Measurements from ENCODE around the gene UACA.
"Not testable (repeated sequence)": the region's sequence is repeated elsewhere in the genome, so short reads cannot be mapped to it uniquely, and the experiment has no call there.

Gene UACA, protein sequence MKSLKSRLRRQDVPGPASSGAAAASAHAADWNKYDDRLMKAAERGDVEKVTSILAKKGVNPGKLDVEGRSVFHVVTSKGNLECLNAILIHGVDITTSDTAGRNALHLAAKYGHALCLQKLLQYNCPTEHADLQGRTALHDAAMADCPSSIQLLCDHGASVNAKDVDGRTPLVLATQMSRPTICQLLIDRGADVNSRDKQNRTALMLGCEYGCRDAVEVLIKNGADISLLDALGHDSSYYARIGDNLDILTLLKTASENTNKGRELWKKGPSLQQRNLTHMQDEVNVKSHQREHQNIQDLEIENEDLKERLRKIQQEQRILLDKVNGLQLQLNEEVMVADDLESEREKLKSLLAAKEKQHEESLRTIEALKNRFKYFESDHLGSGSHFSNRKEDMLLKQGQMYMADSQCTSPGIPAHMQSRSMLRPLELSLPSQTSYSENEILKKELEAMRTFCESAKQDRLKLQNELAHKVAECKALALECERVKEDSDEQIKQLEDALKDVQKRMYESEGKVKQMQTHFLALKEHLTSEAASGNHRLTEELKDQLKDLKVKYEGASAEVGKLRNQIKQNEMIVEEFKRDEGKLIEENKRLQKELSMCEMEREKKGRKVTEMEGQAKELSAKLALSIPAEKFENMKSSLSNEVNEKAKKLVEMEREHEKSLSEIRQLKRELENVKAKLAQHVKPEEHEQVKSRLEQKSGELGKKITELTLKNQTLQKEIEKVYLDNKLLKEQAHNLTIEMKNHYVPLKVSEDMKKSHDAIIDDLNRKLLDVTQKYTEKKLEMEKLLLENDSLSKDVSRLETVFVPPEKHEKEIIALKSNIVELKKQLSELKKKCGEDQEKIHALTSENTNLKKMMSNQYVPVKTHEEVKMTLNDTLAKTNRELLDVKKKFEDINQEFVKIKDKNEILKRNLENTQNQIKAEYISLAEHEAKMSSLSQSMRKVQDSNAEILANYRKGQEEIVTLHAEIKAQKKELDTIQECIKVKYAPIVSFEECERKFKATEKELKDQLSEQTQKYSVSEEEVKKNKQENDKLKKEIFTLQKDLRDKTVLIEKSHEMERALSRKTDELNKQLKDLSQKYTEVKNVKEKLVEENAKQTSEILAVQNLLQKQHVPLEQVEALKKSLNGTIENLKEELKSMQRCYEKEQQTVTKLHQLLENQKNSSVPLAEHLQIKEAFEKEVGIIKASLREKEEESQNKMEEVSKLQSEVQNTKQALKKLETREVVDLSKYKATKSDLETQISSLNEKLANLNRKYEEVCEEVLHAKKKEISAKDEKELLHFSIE (N-terminal part only)

DNA sequence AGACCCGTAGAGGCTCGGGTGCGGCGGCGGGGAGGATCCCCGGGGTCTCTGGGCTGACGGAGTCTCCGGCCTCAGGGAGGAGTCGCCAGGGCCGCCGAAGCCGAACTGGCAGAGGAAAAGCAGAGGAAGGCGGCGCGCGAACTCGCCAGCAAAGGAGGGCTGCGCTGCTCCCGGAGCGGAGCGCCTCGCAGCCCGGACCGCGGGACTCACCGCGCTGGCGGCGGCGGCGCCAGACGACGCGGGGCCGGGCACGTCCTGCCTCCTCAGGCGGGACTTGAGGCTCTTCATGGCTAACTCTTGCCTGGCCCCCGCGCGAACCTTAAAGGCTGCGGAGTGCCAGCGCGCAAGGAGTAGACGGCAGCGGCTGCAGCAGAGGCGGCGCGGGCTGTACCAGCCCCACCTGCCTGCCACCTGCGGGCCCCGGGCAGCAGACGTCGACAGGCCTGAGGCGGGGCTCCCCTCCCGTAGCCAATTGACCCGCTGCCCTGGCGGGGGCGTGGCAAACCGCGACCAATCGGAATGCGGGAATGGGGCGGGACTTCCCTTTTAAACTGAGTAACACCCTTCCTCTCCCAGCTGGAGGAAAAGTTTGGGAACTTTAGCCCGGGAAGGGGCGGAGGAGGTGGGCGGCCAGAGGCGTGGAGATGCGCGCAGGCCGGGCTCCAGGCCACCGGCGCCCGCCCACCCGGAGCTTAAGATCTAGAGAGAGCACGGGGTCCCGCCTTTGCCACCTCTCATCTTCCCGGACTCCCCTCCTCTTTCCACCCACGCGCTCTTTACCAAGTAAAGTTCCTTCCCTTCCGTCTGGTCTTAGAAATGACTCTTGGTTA, at the start of gene UACA:
Gene UACA (minus strand): TSS at position 439 of the 830 bp plus-strand sequence. CDS start 151 bp downstream, at position 288.
- H3K27ac Mint-ChIP-seq: peak within 1 kb of the TSS; percentile 77
- peaks cover 22% of the 10 kb centered on the region for H3K4me1 Mint-ChIP-seq
- peaks cover 32% of the 10 kb centered on the region for H3K27me3 Mint-ChIP-seq

DNA sequence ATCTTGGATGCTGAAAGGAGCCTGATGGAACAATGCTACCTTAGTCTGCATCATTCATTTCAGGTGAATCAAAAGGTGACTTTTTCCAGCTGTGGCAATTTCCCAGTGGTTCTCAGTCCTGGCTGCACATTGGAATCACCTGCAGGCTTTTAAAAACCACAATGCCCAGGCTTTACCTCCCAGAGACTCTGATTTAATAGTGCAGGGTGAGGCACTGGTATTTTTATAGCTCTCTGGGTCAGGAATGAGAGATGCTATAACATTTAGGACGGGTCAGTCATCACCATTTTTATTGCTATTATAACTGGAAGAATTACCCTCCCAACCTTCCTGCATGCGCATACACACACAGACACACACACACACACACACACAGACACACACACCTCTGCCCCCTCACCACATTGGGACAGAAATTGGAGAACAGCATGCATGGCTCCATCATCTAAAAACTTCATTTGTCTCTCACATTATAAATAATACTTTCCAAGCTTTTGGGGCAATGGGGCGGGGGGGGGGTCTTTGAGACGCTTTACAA, 49.5 kb upstream of the UACA start:
- H3K9me3 Mint-ChIP-seq: no peaks in the 10 kb centered on the region
- H3K27me3 Mint-ChIP-seq: no peaks in the 10 kb centered on the region
- H3K36me3 Mint-ChIP-seq: no peaks in the 10 kb centered on the region
- H3K27ac Mint-ChIP-seq: no peak overlapping the region
- H3K4me3 Mint-ChIP-seq: no peak overlapping the region
- H3K4me1 Mint-ChIP-seq: peaks cover 4% of the 10 kb centered on the region

More for the DNA sequence above, at the start of gene UACA:
- Mint-ChIP-seq H3K9me3 (no peaks in the 10 kb centered on the region), H3K4me3 (peak within 1 kb of the TSS; percentile 95), H3K36me3 (peaks cover 2% of the 10 kb centered on the region)

DNA sequence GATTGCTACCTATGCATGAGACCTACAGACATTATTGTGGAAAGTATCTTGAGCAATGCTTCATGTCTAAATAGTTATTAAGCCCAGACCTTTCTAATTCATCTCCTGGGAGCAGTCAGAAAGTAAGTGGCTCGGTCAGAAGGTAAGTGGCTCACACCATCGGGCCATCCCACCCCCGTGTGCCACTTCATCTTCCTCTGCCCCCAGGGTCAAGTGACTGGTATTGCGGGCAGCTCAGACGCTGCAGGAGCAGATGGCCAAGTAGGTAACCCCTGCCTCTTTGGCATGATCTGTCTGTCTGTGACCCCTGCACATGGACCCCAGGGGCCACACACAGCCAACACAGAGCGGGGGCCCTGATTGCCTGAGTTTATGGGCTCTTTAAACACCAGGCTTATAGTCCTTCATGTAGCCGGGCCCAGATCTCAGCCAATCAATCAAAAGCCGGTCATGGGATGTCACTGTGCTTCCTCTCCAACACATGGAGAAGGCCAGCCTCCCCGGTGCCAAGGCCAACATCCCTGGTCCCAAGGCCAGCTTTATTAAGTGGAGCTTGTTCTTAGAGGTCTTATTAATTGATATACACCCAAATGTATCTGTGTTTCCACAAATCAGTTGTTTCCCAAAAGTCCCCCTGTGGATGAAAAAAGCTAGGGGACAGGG, 47.7 kb upstream of the UACA start:
- Mint-ChIP-seq H3K9me3 (no peaks in the 10 kb centered on the region), H3K4me1 (peaks cover 14% of the 10 kb centered on the region), H3K27ac (no peak overlapping the region), H3K36me3 (no peaks in the 10 kb centered on the region), H3K4me3 (no peak overlapping the region), H3K27me3 (no peaks in the 10 kb centered on the region)

- Mint-ChIP-seq H3K9me3 (no peaks in the 10 kb centered on the region), H3K27me3 (no peaks in the 10 kb centered on the region), H3K4me3 (no peak overlapping the region), H3K4me1 (peaks cover 14% of the 10 kb centered on the region), H3K27ac (no peak overlapping the region), H3K36me3 (no peaks in the 10 kb centered on the region)
Measured at GRCh38 chr15:70806992-70807712, 43.8 kb upstream of the UACA start.

GRCh38 chr15:70804388-70804787, 41.0 kb upstream of the UACA start:
- not testable (repeated sequence) for H3K27me3 Mint-ChIP-seq, H3K27ac Mint-ChIP-seq, H3K36me3 Mint-ChIP-seq, H3K4me3 Mint-ChIP-seq, H3K9me3 Mint-ChIP-seq
- H3K4me1 Mint-ChIP-seq: peaks cover 10% of the 10 kb centered on the region

- H3K4me1 Mint-ChIP-seq: peaks cover 10% of the 10 kb centered on the region
- no peak overlapping the region for H3K4me3 Mint-ChIP-seq
- no peaks in the 10 kb centered on the region for H3K27me3 Mint-ChIP-seq
- no peak overlapping the region for H3K27ac Mint-ChIP-seq
- no peaks in the 10 kb centered on the region for H3K9me3 Mint-ChIP-seq
- H3K36me3 Mint-ChIP-seq: no peaks in the 10 kb centered on the region
Measured at GRCh38 chr15:70802629-70803028, 39.3 kb upstream of the UACA start.

GRCh38 chr15:70801109-70801508, 37.8 kb upstream of the UACA start:
- Mint-ChIP-seq H3K9me3 (no peaks in the 10 kb centered on the region), H3K27me3 (no peaks in the 10 kb centered on the region), H3K36me3 (no peaks in the 10 kb centered on the region), H3K27ac (no peak overlapping the region), H3K4me1 (peaks cover under 1% of the 10 kb centered on the region), H3K4me3 (no peak overlapping the region)

DNA sequence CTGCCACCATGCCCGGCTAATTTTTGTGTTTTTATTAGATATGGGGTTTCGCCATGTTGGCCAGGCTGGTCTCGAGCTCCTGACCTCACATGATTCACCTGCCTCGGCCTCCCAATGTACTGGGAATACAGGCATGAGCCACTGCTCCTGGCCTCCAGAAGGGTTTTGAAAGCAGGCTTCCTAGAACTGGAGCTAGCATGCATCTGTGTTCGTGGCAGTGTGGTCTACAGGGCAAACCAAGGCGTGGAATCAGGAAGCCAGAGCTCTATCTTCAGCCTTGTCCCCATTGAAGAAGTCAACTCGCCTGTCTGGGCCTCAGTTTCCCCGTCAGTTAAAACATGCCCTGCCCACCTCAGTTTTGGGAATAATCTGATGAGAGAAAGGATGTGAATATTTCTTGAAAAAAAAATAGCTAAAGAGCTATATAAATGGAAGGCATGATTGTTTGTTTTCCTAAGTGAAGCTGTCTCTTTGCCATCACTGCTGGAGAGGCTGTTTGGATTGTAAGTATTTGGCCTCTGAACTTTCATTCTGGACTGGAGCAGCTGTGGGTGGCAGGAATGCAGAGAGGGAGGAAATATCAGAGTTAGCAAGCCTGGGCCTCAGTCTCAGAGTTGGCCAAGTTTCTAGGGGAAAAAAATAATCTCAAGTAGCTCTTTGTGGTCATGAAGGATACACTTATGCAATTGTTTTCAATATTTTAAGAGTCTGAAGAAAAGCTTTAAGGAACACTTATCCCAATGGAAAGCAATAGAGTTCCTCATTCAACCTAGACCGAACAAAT, 36.5 kb upstream of the UACA start:
- Mint-ChIP-seq H3K36me3 (no peaks in the 10 kb centered on the region), H3K27me3 (no peaks in the 10 kb centered on the region), H3K4me1 (no peaks in the 10 kb centered on the region), H3K27ac (no peak overlapping the region), H3K4me3 (no peak overlapping the region), H3K9me3 (no peaks in the 10 kb centered on the region)

DNA sequence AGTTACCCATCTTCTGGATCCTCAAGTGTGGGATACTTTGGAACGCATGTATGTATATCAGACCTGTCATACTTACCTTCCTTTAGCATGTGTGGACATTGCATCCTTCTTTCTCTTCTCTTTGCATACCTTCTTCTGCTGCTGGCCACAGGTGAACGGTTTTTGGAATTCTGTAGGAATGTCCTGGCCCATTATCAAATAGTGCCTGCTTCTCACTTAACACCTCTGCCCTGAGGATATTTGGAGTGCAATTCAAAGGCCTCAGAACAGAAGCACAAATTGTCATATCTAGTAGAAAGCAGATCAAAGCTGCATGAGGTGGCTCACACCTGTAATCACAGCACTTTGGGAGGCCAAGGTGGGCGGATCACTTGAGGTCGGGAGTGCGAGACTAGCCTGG, 34.1 kb upstream of the UACA start:
- H3K4me3 Mint-ChIP-seq: no peak overlapping the region
- H3K9me3 Mint-ChIP-seq: no peaks in the 10 kb centered on the region
- H3K27ac Mint-ChIP-seq: no peak overlapping the region
- no peaks in the 10 kb centered on the region for H3K27me3 Mint-ChIP-seq
- no peaks in the 10 kb centered on the region for H3K4me1 Mint-ChIP-seq
- no peaks in the 10 kb centered on the region for H3K36me3 Mint-ChIP-seq

DNA sequence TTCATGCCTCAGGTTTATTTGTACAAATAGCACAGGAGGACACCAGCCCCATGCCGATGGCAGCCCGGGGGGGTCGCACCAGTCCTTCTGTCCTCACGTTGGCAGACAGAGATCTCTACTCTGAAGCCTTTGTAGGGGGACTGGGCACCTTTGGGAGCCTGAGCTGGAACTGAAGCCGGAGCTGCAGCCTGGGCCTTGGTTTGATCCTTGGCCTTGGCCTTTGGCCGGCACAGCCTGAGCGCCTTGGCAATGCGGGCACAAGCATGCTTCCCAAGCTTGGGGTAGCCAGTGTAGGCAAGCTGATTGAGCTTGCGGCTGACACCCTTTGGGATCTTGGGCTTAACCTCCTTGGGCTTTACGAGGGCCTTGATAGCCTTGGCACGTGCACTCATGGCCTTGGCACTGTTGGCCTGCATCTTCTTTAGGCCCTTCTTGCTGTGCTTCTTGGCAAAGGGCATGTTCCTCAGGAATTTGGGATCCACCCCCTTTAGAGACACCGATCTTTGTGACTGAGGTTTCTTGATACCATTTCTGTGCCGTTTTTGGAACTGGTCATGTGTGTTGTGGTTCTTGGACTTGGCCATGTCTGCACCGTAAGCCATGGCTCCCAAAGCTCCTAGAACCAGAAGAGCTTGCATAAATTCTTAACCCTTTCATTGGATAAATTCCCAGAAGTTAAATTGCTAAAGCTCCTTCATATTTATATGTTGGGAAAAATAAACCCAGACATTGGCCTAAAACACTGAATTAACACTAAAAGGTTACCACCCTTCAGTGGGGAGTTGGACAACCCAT, 33.4 kb upstream of the UACA start:
- Mint-ChIP-seq H3K27me3 (no peaks in the 10 kb centered on the region), H3K4me3 (no peak overlapping the region), H3K4me1 (no peaks in the 10 kb centered on the region), H3K9me3 (no peaks in the 10 kb centered on the region), H3K27ac (no peak overlapping the region), H3K36me3 (no peaks in the 10 kb centered on the region)

GRCh38 chr15:70795311-70795665, 31.9 kb upstream of the UACA start:
- Mint-ChIP-seq H3K27ac (no peak overlapping the region), H3K36me3 (no peaks in the 10 kb centered on the region), H3K27me3 (no peaks in the 10 kb centered on the region), H3K4me1 (no peaks in the 10 kb centered on the region), H3K9me3 (no peaks in the 10 kb centered on the region), H3K4me3 (no peak overlapping the region)

DNA sequence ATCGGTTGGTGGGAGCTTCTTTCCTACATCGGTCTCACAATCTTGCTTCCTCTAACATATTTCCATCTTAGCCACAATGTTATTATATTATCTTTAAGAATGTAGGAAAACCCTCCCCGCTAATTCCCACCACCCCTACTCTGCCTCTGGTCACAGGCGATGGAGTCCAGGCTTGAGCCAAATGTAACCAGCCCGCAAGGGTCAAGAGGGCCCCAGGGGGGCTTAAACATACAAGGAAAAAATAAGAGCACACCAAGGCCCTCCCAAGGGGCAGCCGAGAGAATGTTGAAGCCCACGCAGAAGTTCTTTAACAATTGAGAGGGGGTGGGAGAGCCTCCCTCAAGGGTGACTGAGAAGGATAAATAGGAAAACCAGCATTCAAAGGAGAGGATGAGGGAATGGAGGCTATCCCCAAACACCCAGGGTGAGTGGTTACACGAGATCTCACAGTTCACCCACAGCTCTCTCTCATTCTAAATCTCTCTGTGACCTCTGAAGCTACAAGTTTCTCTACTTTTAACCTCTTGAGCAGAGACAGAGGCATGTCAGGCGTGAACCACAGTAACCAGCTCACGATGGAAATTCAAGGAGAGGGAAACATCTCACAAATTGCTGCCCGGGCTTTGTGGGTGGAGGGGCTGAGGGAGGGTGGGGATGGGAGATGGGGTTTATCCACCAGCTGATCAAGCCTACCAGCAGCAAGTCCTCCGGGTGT, 31.4 kb upstream of the UACA start:
- H3K4me3 Mint-ChIP-seq: no peak overlapping the region

More for the DNA sequence above, 31.4 kb upstream of the UACA start:
- H3K27me3 Mint-ChIP-seq: no peaks in the 10 kb centered on the region
- H3K9me3 Mint-ChIP-seq: no peaks in the 10 kb centered on the region
- no peak overlapping the region for H3K27ac Mint-ChIP-seq
- no peaks in the 10 kb centered on the region for H3K36me3 Mint-ChIP-seq
- no peaks in the 10 kb centered on the region for H3K4me1 Mint-ChIP-seq

All from activated naive CD4-positive, alpha-beta T cell treated with anti-CD3 and anti-CD28 coated beads, Interleukin-2, amount 50 U/mL, for 24 hours (primary cell).